AG20443 (cell line): ENCODE results near the gene SLC7A1.

Experiments used
- DNase-seq: peaks from one replicate; pipeline ENCODE4 v3.0.0; 2012; ENCODE audit warnings: low spot score, mixed read lengths

SLC7A1 gene

DNA sequence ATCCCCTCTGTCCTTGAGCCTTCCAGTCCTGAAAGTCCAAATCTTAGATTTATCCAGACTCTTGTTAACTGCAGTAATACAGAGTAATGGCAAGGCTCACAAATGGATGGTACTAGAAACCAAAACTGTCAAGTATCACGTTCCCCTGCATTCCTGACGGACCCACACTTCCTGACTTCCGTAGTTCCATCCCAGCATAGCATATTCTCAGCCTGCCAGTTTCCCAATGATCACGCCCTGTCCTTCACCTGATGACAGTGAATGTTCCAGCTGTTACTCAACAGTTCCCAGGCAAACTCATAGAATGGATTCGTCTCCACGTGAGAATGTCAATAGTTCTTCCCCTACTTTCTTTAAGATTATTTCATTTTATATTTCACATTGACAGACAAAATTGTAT lies 33.6 kb downstream of the SLC7A1 start:
- DNase-seq = no peak

DNA sequence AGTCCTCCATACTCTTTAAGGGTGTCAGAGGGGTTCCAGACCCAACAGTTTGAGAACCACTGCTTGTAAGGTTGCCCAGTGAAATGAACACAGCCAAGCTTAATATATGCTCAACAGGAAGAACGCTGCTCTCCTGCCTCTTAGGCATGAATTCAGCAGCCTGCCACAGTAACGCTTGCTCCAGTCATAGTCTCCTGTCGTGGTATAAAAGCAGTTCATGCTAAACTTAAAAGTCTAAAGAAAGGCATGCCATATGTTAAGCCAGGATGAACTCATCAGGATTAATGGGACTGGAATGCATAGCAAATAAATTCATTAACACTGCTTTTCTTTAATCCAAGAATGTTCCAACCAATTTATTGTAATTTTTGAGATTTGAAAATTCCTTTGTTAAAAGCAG lies 38.7 kb downstream of the SLC7A1 start:
- no peak for DNase-seq

DNA sequence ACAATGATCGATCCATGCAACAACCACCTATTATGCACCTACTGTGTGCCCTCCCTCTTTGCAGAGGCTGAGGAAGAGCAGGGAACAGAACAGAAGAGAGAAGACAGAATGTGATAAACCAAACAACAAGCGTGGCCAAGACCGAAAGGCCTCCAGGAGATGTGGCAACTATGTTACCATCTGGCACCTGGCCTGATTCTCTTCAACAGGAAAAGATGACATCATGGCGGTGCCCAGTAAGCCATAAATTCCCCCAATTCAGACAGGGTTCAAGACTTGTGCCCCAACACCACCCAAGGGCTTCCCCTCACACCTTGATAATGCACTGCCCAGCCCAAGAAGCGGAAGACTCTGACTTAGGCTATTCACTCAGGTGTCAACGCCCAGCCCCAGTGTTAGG lies 44.3 kb downstream of the SLC7A1 start:
- no peak for DNase-seq

DNA sequence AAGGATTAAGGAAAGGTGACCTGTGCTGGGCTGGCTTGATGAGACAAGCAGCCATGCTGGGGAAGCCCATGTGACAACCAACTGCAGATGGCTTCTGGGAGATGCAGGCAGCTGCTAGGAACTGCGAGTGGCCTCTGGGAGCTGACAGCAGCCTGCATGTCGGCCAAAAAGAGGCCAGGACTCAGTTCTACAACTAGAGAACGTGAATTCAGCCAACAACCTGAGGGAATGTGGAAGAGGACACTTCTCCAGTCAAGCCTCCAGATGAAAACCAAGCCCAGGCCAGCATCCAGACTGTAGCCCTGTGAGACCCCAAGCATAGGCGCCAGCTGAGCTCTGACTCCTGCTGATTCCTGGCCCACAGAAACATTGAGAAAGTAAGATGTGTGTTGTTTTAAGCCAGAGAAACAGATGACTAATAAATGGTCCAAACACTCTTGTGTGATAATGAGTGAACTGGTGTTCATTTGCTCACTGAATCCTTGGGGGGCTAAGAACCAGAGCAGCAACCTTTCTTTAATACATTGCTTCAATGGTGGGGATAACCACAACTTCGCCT lies 45.0 kb downstream of the SLC7A1 start:
- no peak for DNase-seq

DNA sequence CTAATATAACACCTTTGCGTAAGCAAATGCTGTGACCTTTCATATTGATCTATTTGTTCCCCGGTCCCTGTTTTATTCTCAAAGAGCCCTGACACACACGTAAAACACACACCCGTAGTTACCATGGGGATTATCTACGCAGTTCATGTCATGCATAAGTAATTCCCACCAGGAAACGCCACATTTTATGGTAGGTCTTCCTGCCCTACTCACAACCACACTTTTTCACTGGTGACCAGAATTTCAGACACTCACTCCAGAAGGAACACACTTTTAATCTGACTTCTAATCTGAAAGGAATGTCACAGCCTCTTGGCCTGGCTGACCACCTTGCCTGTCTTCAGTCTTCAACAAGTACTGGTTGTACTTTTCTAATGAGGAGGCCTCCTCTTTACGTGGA lies 46.8 kb downstream of the SLC7A1 start:
- no peak for DNase-seq

DNA sequence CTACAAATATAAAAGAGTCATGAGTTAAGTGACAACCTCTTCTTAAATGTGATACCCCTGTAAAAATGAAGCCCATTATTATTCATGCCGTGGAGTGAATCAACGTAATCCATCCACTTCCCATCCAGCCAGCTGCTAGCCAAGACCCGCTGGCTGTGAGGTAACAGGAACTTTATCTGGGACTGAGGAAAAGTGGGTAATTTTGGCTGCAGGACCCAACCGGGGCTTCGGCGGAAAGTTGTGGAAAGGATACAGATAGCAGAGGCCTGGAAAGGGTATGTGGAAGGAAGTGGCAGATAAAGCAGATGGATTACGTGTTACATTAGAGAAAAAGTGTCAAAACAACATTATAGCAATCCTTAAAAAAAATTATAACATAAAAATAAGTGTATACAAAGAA lies 48.3 kb downstream of the SLC7A1 start:
- no peak for DNase-seq

DNA sequence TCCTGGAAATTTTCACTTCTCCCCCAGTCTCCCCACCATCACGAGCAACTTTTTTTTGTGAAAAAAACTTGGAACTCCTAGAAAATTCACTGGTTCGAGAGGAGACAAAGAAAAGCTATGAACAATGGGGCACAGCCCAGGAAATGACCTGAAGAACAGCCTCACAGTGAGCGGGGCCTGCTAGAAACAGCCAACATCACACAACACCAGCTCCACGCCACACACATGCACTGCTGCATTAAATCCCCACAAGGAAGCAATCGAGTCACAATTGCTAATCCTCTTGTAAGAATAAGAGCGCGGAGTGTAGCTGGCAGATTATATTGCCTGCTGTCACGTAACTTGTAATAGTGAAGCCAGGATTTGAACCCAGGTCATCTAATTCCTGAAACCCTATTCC lies 48.8 kb downstream of the SLC7A1 start:
- DNase-seq = no peak

DNA sequence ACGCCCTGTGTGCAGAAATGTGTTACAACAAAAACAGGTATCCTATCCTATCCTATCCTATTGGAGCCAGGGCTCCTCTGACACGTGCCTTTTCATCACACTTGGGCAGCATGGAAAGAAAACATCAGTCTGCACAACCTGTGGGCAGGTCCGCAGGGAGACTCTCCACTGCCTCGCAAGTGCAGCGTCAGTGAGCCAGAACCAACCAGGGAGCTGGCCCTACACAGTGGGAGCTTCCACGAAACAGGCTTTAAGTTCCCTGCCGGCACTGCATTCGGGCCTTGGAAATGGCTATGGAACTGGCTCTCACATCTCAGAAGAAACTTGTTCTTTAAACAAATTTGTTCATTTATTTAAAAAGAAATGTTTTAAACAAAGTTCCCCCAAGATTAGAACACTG lies 49.5 kb downstream of the SLC7A1 start:
- DNase-seq = no peak

DNA sequence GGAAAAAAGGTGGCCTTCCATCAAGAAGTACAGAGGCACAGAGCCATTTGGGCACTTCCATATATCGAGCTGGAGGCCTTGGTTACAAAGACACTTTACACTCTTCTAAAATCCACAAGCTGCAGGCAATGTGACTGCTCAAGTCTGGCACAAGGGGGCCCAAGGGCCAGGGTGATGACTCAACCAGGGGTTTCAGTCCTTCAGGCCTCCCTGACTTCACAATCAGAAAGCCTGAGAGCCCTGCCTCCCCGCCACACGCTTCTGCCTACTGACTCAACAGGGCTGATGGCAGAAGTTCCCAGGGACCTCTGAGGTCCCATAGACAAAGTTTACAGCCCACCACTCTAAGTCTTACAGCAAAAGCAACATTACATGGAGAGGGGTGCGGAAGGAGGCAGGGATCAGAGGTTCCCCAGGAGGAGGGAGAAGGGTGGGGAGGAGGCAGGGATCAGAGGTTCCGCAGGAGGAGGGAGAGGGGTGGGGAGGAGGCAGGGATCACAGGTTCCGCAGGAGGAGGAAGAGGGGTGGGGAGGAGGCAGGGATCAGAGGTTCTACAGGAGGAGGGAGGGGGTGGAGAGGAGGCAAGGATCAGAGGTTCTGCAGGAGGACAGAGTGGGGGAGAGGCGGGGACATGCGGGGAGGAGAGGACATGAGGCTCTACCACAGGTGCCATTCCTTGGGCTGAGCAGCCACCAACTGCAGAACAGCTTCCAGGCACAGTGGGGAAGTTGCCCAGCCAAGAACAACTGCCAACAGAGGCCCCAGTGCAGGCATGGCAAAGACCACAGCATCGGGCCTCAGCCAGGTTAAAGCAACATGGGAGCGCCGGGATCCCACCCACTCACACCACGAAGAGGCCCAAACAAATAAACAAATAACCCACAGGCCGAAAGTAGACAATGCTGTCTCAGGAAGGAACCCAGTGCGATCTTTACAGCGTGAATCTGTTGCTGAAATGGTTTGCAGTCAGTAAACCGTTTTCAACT lies 52.0 kb downstream of the SLC7A1 start:
- peak; percentile 24 for DNase-seq

DNA sequence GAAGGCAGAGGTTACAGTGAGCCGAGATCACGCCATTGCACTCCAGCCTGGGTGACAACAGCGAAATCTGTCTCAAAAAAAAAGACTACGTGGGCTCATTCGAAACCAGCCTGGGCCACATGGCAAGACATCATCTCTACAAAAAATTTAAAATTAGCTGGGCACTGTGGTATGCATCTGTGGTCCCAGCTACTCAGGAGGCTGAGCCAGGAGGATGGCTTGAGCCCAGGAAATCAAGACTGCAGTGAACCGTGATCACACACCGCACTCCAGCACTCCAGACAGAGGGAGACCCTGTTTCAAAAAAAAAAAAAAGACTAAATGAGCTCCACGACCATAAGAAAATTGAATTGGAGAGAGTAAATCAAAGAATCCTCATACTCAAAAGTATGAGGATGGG lies 53.1 kb downstream of the SLC7A1 start:
- no peak for DNase-seq

DNA sequence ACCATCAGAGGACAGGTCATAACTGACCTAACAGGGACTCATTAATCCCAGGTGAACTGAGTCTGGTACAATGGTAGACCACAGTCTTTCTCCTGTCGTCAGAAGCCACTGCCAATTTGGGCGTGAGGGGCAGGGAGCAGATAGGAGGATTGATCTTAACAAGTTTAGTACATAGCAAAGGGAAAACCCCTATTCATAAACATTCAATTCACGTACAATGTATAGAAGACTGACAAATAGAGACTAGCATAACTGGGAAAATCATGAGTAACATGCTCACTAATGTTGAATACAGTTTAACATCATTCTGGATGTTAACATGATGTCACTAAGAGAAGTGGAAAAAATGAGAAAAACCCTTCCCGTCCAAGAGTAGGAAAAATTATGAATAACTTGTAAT lies 54.1 kb downstream of the SLC7A1 start:
- no peak for DNase-seq

DNA sequence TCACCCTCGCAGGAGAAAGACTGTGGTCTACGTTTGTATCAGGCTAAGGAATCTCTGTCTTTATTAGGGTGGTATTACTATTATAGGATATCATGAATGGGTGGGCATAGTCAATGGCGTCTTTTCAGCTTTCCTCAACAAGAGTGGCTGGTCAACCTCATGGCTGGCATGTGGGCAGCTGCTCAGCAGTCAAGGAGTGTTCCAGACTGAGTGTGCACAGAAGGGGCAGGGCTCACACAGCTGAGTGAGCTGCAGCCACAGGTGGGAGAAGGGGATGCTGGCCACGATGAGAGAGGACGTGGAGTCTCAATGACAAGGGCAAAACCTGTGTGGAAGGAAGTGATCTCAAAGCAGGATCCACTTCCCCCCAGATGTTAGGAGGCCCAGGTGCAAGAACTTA lies 54.7 kb downstream of the SLC7A1 start:
- DNase-seq = no peak

DNA sequence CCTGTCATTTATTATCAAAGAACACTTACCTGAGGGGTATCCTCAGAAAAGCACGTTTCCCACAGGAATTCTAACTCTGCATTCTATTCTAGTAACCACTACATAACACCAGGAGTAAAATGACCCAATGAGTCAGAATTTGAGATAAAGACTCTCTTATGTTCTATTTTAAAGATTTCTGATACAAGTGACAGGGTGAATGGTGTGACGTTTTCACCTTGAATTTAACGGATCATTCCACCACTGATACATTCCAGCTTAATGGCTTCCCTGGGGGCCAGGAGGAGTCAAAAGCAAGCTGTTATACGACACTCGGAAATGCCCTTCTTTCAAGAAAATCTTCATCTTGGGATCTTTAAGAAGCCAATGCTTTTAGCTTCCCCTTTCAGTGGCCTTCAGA lies 55.2 kb downstream of the SLC7A1 start:
- DNase-seq = no peak

DNA sequence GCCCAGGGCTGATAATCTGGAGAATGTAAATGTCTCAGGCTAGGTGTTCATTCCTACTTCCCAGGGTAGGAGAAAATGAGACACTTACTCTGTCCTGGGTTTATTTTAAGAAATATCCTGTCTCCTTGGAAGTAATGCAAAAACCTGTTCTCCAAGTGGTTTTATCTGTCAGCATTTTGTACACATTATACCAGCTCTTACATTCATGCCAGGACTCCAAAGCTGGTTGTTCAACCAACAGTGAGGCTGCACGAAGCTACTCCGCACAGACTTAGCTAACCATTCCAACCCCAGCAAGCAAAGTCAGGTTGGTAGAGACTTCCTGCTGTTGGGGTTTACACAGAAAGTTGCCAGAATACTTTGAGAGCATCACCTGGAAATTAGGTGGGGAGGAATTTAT lies 55.6 kb downstream of the SLC7A1 start:
- DNase-seq = no peak

DNA sequence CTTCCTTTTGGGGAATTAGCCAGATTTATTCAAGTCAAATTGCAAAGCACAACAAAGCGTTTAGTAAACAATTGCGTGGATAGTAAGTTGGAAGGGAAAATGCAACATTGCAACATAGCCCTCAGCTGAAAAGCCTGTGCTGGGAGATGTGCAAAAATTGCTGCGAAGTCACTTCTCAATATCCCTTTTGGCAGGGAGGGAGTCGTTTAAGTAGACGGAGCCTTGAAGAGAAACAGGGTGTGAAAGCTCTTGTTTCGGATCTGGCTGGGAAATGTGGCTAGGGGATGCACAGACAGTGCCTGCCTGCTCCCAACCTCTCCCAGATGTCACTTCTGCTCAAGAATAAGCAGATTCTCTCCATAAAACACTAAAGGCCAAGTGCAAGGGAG lies 56.8 kb downstream of the SLC7A1 start:
- peak; percentile 46 for DNase-seq

DNA sequence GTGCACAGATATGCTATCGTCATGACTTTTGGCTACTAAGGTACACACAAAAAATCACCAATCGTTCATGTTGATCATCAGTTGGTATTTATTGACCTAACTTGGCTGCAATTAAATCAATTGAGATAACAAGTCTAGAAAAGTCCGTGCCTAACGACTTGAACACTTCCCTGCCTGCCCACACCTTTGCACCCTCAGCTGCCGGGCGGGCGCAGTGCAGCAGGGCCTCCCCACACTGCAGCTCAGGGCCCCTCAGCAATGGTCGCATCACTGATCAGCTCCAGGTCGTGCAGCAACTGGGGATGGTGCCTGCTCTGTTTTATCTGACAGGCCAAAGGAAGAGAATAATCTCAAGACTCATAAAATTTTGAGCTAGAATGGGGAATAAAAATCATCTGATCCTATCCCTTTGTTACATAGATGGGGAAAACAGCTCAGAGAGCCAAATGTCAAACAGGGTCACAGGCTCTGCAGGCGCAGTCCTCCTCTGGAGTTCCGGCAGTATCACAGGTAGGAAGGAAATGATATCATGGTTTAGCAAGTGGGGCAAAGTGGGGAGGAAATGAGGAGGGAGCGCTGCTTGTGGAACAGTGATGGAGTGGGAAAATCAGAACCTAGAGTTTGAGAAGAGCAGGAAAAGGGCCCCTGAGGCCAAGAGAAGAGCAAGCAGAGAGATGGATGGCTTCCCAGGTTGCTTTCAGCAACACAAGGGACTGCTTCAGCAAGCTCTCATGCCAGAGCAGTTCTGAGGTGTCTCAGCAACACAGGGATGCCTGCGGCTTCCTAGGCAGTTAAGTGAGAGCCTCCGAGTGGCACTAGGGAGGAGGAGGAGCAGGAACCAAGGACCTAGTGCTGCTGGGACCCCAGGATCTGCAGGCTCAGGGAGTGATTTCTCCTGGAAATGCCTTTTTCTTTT lies 57.5 kb downstream of the SLC7A1 start:
- DNase-seq = peak; percentile 38

DNA sequence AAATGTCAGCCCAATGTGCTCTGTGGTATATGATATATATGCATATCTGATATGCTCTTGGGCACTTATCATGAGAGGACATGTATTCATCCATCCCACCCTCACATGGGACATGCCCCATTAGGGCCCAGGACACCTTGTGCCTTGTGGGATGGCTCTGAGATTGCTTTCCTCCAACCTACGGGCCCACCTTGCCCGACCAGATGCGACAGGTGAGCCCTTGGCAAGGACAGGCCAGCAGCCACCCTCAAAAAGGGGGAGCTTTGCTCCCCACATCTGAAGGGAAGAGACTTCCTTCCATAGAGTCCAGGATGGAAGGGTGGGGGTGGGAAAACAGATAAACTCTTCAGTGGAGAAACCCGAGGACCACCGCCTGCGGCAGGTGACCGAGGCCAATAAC lies 58.6 kb downstream of the SLC7A1 start:
- DNase-seq = no peak

DNA sequence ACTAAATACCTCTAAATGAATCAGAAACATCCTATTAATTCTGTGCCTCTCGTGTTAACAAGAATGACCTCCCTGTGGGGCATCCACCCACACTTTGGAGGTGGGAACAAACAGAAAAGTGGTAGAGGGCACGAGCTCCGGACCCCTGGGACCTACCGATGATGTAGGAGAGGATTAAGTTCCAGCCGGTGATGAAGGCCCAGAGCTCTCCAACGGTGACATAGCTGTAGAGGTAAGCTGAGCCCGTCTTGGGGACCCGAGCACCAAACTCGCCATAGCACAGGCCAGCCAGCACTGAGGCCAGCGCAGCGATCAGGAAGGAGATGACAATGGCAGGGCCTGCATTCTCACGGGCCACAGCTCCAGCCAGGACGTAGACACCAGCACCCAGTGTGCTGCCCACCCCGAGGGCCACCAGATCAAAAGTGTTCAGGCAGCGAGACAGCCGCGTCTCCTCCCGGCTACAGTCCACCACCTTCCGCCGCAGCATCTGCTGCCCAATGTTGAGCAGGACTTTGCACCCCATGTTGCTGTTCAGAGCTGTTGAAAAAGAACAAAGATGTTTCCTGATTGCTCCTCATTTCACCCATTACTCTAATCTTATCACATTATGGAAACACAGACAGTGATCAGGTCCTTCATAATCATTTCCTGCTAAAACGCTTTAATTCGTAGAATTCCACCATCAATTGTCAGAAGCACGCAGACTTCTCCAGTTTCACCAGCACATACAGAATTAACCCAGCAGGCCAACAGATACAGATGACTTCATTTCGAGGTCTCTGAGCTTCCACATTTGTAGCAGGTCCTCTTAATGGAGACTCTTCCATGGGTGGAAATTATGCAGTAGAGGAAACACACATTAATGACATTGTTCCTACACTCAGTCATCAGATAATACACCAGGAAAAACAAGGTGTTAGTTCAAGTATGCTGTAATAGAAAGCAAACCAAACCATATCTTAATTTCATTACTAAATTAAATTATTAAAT lies 59.5 kb downstream of the SLC7A1 start:
- no peak for DNase-seq

DNA sequence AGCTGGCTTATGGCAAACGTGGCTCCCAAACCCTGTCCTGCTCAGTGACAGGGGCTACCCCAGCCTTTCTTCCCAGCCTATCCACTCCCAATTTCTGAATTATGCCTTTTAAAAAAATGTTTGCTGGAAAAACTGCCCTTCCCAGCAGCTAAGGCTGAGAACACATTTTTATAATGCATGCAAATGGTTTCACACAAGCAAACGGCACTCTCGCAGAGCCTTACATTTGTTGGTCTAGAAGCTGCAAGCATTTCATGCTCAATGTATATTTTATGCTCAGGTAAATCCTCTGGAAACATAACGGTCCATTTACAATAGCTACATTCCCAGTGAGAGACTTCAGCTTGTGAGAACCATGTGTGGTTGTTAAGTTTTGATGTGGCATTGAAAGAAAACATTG lies 61.4 kb downstream of the SLC7A1 start:
- DNase-seq = no peak

DNA sequence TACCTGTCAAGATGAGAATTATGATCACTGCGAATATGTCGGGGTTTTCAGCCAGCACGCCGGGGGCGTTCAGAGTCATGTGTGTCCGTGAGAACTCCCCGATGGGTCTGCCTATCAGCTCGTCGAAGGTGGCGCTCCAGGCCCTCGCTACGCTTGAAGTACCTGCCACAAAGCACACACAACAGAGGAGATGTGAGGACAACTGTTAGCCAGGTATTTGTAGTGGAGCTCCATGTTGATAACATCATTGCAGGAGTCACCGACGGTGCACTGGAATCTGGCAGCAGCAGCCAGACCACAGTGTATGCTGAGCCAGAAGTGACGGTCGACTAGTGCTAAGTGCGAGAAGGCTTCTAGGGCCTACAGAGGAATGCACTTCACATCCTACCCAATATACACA lies 62.7 kb downstream of the SLC7A1 start:
- peak; percentile 44 for DNase-seq

DNA sequence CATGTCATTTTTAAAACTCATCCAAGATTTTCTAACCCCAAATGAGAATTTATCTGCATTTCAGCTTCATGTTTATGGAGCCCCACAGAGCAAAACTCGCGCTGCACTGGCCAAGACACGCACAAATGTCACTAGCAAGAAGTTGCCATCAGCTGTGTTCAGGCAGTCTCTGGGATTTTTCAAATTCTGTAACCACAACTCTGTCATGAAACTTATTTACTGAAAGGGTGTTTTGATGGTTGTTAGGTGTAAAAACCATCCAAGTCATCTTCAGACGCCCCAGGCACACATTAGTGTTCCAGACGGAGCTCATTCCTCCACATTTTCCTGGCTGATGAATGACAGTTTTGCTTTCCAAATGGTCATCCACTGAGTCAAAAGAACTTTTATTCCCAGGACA lies 63.4 kb downstream of the SLC7A1 start:
- DNase-seq = peak; percentile 77
